DLD1 (cell line): ENCODE results near the gene IFI30.

ENCODE experiments used
- in situ Hi-C: cut with HindIII; loops from 2 replicates; pipeline ENCODE4 v1.10.0; 2017; ENCODE audit warnings: low sequenced_read_pairs

IFI30 gene

GRCh38 chr19:18223860-18224524 is 50.4 kb downstream of the IFI30 start:
- in situ Hi-C loops: no loop called here

- in situ Hi-C loops: no loop called here
Observed at GRCh38 chr19:18224525-18225354, 51.1 kb downstream of the IFI30 start.

- in situ Hi-C loops: no loop called here
Observed at GRCh38 chr19:18225355-18225701, 51.7 kb downstream of the IFI30 start.

GRCh38 chr19:18225702-18226468 is 52.3 kb downstream of the IFI30 start, which contains the start of gene PDE4C:
PDE4C (minus strand) TSS chr19:18226438; CDS start chr19:18226415, 23 bp downstream.
- in situ Hi-C loops: no loop called here

GRCh38 chr19:18226956-18227780 is 53.6 kb downstream of the IFI30 start:
- in situ Hi-C loops: no loop called here
